GM21723 (cell line): ENCODE results near the gene PYROXD2.

Experiments used
- ATAC-seq: cut with Tn5 transposase; IDR thresholded peaks from one replicate; pipeline ENCODE4 v1.9.1; 2021; ENCODE audit warnings: mild to moderate bottlenecking, moderate library complexity; ENCODE audit not compliant: unreplicated experiment

The PYROXD2 gene

DNA sequence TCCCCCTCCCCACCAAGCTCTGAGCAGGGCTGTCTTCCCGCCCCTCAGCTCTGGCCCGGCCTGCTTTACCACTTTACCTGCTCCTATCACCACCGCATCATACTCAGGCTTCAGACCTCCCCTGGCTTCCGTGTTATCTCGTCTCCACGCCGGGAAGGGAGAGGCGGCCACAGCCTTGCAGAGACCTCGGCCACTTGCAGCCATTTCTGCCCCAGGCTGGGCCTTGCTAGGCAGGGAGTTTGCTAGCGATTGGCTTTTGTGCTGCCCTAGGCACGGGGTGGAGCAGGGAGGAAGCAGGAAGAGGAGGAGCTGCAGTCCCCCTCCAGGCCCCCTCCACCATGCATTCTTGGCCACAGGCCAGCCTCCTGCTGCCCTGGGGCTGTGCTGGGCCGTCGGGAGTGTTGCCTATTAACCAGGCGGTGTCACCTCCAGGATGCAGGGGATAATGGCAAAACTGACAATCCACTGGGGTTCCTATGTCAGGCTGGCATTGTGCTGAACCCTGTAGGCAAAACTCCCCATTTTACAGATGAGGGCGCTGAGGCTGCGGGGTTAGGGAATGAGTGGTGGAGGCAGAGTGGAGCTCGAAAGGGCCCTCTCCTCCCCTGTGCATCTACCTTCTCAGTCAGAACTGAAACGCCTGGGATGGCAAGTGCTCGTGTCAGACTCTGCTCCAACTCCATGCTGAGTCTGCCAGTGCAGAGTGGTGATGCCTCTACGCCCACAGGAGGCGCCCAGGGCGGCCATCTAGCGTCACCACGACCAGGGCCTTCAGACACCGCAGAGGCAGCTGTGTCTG, at the start of gene PYROXD2:
TSS of gene PYROXD2 (minus strand) at position 251 of the 799 bp plus-strand sequence. CDS start at position 204, 47 bp downstream.
- no peak for ATAC-seq

DNA sequence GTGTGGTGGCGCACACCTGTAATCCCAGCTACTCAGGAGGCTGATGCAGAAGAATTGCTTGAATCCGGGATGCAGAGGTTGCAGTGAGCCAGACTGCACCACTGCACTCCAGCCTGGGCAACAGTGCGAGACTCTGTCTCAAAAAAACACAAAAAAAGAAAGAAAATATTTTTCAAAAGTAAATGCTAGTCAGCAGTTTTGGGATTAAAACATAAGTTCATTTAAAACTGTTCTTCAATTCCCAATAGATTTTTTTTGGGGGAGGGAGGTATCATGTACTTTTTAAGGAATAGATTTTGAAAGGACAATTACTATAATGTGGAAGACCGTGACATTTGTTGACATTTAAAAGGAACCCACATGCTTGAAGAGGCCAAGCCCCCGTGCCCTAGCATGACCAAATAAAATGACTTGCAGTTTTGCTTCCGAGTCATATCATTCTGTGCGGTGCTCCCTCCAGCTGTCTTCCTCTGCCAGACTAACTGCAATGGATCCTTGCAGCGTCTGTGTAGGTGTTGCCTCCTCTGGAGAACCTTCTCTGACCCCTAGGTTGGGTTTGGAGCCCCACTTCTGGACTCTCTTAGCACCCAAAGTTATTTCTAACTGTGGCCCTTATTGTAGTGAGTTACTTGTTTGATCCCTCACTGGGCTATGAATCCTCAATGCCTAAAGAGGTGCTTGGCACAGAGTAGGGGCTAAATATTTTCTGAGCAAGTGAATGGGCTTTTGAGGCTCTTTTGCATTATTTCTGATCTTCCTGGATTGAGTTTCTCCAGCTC, 49.2 kb upstream of the PYROXD2 start:
- no peak for ATAC-seq

GRCh38 chr10:98463016-98463415, 48.0 kb upstream of the PYROXD2 start:
- ATAC-seq = no peak

DNA sequence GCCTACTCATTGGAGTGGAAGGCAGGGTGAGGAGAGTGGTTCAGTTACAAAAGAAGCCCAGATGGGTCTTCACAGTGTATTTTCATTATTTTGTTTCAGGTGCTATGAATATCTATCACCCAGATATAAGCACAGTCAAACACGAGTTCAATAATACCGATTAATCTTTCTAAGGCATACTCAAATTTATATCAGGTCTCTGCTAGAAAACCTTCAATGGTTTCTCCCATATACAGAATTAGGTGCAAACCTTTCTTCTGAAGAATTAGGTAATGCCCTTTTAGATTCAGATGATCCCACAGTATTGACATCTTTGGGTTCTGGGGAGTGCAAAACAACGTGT, 46.5 kb upstream of the PYROXD2 start:
- ATAC-seq = no peak

DNA sequence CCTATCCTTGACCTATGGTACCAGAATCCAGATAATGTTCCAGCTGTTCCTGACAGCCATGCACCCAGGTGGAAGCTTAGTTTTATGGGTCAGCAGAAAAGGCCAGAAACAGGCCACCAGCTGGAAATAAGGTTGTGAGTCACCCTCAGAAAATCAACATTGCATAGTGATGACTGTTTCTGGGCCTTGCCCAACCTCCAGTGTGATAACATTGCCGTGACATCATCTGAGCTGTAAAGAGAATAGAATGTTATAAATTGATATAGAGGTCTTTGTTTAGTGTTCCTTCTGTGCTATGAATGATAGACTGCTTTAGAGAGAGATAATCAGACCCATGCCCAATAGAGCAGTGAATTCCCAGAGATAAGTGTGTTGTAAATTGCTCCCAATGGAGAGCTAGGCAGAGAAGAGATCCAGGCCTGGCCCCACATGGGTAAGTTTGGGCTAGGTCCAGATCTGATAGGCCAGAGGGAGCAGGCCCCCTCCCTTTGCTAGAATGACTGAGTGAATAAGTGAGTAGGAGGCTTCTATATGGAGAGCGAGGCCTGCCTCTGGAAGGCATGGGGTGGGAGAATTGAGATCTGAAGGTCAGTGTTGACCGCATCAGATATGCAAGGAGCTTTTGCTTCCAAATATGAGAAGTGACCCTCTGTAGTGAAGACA, 46.0 kb upstream of the PYROXD2 start:
- ATAC-seq = no peak

DNA sequence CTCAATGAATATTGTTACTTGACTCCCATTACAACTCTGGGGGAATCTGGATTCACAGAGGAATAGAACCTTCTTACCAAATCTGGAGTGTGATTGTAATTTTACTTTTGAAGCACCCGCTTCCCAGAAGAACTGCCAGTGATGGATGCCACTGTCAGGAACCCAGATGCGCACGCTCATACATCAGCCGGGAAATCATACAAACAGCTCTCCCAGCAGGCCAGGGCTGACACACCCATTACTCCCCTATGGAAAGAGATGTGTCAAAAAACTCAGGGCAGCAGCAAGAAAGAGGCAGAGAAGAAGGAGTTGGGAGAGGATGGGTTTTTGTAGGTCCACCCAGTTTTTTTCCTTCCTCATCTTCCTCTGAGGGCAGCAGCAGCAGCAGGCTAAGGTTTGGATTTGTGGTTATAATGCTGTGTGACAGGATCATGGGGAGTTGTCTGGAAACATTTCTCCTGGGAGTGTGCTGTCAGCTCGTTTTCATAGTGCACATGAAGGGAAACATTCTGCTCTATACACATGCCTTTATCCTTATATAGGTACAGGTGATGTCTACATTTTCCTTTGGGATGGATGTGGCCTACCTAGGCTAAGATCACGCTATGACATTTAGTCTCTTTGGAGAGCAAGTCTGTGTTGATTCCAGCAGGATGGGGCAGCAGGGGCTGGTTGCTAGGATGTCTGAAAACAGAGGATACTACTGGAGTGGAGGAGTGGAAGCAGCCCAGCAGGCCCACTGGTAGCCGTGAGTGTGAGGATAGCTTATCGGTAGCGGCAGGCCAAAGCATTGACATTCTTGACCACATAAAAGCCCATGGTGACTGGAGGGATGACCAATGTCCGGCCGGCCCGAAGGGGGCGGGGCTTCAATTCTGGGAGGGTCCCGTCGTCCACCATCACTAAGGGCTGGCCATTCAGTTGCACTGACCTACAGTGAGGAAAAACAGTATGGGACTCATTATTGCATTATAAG, 44.1 kb upstream of the PYROXD2 start:
- ATAC-seq = no peak

DNA sequence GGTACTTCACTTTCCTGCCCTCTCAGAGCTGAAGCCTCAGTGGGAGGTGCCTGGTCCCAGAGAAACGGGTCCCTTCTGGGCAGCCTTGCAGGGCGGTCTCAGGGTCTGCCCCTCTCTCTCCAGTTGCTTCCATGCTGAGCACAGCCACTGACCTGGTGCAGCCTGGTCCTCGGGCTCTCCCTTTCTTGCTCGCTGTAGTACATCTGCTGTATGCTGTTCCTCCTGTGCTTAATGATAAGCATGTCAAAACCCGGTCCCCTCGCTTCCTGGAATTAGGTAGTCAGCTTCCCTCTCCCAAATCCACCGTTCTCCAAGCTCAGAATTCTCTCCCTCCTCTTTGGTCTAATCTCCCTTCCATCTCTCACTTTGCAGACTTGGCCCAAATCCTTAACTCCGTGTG, 42.7 kb upstream of the PYROXD2 start:
- ATAC-seq = no peak

DNA sequence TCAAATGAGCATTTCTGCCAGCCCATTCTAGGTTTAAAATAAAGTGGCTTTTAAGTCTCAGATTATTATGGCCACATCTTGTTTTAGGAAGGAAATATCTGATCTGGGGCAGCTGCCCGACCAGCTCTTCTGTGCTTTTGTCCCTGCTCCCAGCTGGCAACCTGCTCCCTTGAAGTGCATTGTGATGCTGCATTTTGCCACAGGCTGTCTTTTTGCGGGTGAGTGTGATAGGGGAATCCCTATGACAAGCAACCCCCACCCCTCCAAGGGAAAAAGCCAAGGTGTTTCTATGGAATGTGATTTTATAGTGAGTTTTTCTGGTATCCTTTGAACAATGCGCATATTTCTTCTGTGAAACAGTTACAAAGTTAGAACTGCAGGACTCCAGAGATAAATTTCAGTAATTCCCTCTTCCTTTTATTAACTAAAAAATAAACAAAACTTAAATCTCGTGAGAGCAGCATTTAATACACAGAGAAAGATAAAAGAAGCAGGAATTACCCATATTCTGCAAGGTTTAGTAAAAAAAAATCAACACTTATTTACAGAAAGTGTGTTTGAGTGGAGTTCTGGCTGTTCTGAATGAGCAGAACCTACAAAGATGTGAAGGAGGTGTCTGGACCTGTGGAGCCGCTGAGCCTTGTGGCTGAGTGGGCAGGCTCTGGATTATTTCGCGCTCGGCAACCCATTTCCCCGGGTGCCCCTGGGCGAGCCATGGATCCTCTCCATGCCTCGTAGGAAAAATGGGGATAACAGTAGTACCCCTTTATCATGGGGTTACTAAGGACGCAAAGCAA, 41.9 kb upstream of the PYROXD2 start:
- ATAC-seq = no peak

DNA sequence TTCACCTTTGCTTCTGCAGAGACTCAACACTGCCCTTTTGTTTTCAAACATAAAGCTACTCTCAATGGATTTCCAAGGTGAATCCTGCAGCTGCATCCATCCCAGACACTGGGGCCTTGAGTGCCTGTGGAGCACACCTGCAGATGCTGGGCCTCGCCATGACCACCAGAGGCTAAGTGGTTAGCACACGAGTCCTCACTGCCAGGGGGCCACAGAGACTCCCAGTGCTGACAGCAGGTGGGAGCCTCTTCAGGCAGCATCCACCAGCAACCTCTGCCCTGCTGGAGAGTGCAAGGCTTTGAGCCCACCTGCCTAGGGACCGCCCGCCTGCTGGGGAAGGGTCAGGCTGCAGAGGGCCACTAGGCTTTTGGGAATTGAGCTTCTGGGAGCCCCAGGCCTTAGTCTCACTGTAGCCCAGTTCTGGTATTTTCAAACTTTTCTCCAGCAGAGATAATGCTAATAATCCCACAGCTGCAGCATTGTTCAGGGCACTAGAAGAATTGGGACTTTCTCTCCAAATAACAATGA, 41.1 kb upstream of the PYROXD2 start:
- no peak for ATAC-seq

DNA sequence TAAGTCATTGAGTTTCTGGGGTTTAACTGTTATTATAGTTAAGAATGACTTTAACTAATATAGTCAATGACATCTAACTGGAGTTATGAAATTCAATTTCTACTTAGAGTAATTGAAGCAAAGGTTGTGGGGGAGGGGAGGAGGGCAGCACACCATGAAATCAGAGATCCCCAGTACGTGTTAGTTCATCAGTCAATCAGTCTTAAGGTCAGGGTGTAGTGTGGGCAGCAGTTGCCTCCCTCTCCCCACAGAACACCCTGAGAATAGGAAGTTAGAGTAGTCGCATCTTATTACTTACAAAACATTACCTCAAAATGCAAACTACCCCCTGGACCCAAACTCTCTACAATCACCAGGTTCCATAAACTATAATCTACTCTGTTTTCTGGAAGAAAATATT, 38.7 kb upstream of the PYROXD2 start:
- no peak for ATAC-seq

DNA sequence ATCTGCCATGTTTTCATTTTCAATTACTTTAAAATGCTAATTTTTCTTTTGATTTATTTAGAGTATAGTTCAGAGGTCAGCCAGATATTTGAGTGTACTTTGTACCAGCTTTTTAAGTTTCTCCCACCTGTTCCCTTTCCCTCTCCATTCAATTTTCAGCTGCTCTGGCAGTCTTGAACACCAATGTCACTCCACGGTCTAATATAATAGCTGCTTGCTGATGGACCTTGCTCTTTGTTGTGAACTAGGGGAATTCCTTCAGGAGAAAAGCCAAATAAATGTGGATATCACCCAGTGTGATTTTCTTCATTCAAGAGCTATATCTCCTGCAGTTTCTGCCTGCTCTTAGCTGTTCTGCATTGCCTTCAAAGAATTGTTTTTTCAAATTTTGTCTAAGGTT, 35.6 kb upstream of the PYROXD2 start:
- ATAC-seq = no peak

- no peak for ATAC-seq
Observed at GRCh38 chr10:98449287-98449686, 34.3 kb upstream of the PYROXD2 start.

GRCh38 chr10:98446661-98447221, 31.8 kb upstream of the PYROXD2 start, which contains the start of gene HPS1:
HPS1 (minus strand) TSS chr10:98446935; CDS start chr10:98443240, 3,695 bp downstream.
- ATAC-seq = peak; percentile 87

GRCh38 chr10:98446151-98446660, 31.2 kb upstream of the PYROXD2 start:
- ATAC-seq = peak; percentile 43

- no peak for ATAC-seq
Observed at GRCh38 chr10:98445200-98445812, 30.3 kb upstream of the PYROXD2 start.

GRCh38 chr10:98444314-98445006, 29.5 kb upstream of the PYROXD2 start:
- ATAC-seq = no peak

GRCh38 chr10:98438715-98439114, 23.7 kb upstream of the PYROXD2 start:
- no peak for ATAC-seq

GRCh38 chr10:98436704-98437103, 21.7 kb upstream of the PYROXD2 start:
- no peak for ATAC-seq
